PFSK-1 (cell line): Measurements from ENCODE around the gene RPTOR.

Source experiments
- FOXP2 ChIP-seq: optimal IDR thresholded peaks from 2 replicates; pipeline ENCODE3; 2011; ENCODE audit warnings: borderline replicate concordance, control low read depth, inconsistent platforms; ENCODE audit not compliant: insufficient read depth; ENCODE audit errors: extremely low read length, extremely low read depth
- POLR2AphosphoS5 ChIP-seq: IDR thresholded peaks from 2 replicates; pipeline ENCODE4 v1.6.1; 2012; ENCODE audit warnings: low read depth, mild to moderate bottlenecking, control low read depth, low read length, moderate library complexity
- REST ChIP-seq, 2 experiments: IDR thresholded peaks; 2 replicates each; pipeline versions ENCODE4 v1.6.1 to v1.8.0; 2011 to 2012; ENCODE audit warnings: low read depth in 2 of 2, low read length in 2 of 2, control low read depth in 1 of 2, inconsistent platforms in 1 of 2, mild to moderate bottlenecking in 1 of 2, moderate library complexity in 1 of 2; ENCODE audit not compliant: insufficient read depth in 1 of 2
- SIN3A ChIP-seq: IDR thresholded peaks from 2 replicates; pipeline ENCODE4 v1.6.1; 2012; ENCODE audit warnings: mild to moderate bottlenecking, low read length, moderate library complexity, borderline replicate concordance; ENCODE audit not compliant: insufficient read depth
- TAF1 ChIP-seq: IDR thresholded peaks from 2 replicates; pipeline ENCODE4 v1.6.1; 2012; ENCODE audit warnings: low read length, control low read depth, borderline replicate concordance; ENCODE audit not compliant: insufficient read depth

- TF ChIP-seq POLR2AphosphoS5 (no peak), TAF1 (no peak), SIN3A (no peak), REST (IDR thresholded peaks at IDR 0.05; ENCODE audit: insufficient read depth in 1 of 2, low read depth in 2 of 2, low read length in 2 of 2) (no peak), FOXP2 (no peak)
Measured at GRCh38 chr17:80517641-80518040, 27.0 kb upstream of the RPTOR start.
